Lower leg skin (tissue), 4 donors: Measurements from ENCODE around the gene HMGA1. TPM values are rescaled to one million over a fixed set of nuclear protein-coding genes. Genes with fewer than 3 reads are reported as not detected.

Experiments used
- DNase-seq, 2 donors: peaks; one replicate each; pipeline ENCODE4 v3.0.0-alpha.2; 2019; ENCODE audit warnings: low spot score in 2 of 2
- H3K4me3 ChIP-seq: fragments of 200-600 bp; sonication (generic); 2 replicates; pipeline ENCODE4 v1.5.1; 2017; ENCODE audit warnings: mild to moderate bottlenecking, low read depth; ENCODE audit not compliant: poor library complexity, severe bottlenecking
- POLR2A ChIP-seq, 2 donors: fragments of 450-650 bp; IDR thresholded peaks; one replicate each; pipeline ENCODE4 v1.6.1; 2016 to 2017; ENCODE audit warnings: antibody characterized with exemption in 2 of 2, mild to moderate bottlenecking in 1 of 2, moderate library complexity in 1 of 2
- WGBS, 2 donors: methylation state at CpG; one replicate each; pipeline ENCODE4 v1.1.5; 2018; 5-methylcytosine and 5-hydroxymethylcytosine counted together
- intact Hi-C: fragments of 100-400 bp; cut with DNase I; formaldehyde crosslinking; loops from one replicate; pipeline ENCODE4 v1.15.0; 2023; ENCODE audit warnings: low total_unique reads
- total RNA-seq, 4 donors: library from RNA; depleted of rRNA; stranded (reverse); fragments of >200 nt; gene quantifications; one replicate each; pipeline ENCODE4 v1.1.0, GENCODE V29; 2016
- TF ChIP-seq, protein P1 (sequence below), 3 donors: fragments of 450-650 bp; IDR thresholded peaks; one replicate each; pipeline ENCODE4 v1.5.1; 2016; ENCODE audit warnings: antibody characterized with exemption in 3 of 3, mild to moderate bottlenecking in 3 of 3, moderate library complexity in 2 of 3

HMGA1 gene
- total RNA-seq, 4 donors from 2014 or later, result 134 to 188 (median 167) TPM

DNA sequence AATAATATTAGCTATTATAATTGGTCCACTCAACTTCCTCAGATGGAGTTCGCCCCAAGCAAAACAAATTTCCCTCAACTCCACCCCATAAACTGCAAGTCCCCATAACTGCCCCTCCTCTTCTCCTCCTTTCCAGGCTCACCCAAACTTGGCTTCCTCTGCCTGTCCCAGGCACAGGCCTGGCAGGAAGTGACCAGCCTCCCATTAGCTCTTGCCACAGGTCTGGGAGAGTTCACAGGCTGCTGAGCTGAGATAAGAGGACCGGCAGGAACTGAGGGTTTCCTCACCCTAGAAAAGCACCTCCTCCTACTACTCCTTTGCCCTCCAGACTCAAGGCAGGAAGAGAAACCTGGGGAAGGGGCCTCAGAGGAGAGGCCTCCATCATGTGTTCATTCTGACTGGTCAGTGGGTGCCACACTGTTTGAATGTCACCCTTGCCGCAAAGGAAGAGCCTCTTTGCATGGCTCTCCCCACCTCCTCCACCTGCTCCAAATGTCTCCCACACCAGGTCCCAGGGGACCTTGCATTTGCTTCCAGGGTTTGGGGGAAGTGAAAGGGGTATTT, 36.7 kb downstream of the HMGA1 start:
- no peak overlapping the region for H3K4me3 ChIP-seq
- TF ChIP-seq, protein P1, sequence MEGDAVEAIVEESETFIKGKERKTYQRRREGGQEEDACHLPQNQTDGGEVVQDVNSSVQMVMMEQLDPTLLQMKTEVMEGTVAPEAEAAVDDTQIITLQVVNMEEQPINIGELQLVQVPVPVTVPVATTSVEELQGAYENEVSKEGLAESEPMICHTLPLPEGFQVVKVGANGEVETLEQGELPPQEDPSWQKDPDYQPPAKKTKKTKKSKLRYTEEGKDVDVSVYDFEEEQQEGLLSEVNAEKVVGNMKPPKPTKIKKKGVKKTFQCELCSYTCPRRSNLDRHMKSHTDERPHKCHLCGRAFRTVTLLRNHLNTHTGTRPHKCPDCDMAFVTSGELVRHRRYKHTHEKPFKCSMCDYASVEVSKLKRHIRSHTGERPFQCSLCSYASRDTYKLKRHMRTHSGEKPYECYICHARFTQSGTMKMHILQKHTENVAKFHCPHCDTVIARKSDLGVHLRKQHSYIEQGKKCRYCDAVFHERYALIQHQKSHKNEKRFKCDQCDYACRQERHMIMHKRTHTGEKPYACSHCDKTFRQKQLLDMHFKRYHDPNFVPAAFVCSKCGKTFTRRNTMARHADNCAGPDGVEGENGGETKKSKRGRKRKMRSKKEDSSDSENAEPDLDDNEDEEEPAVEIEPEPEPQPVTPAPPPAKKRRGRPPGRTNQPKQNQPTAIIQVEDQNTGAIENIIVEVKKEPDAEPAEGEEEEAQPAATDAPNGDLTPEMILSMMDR (IDR thresholded peaks at IDR 0.05), result no peak
- TF ChIP-seq POLR2A (IDR thresholded peaks at IDR 0.05), result no peak
- DNase-seq, result peak in 1 of 2 donors; percentile 21
- 64 to 78% methylated on average over 3 of the region's 3 CpGs for WGBS, 2 donors
- intact Hi-C loops, result no loop called here

DNA sequence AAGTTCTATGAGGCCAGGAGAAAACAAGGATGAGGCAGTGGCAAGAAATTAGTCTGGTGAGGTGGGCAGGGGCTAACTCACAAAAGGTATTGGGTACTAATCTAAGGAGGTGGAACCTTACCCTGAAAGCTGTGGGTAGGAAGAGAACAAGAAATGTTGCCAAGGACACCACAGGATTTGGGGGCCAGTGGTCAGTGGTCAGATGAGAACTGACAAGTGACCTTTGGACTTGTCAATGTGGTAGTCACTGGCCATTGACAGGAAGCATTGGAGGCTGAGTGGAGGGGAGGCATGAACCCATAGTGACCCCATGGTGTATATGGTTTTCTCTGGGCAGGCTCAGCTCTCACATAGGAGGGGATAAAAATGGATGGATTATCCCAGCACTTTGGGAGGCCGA, 37.5 kb downstream of the HMGA1 start:
- WGBS, 2 donors, result 93 to 94% methylated on average over 1 of the region's 1 CpG
- no peak for DNase-seq
- no peak overlapping the region for H3K4me3 ChIP-seq
- intact Hi-C loops, result no loop called here
- no peak for TF ChIP-seq POLR2A (IDR thresholded peaks at IDR 0.05)
- TF ChIP-seq, protein P1 (IDR thresholded peaks at IDR 0.05), result no peak

DNA sequence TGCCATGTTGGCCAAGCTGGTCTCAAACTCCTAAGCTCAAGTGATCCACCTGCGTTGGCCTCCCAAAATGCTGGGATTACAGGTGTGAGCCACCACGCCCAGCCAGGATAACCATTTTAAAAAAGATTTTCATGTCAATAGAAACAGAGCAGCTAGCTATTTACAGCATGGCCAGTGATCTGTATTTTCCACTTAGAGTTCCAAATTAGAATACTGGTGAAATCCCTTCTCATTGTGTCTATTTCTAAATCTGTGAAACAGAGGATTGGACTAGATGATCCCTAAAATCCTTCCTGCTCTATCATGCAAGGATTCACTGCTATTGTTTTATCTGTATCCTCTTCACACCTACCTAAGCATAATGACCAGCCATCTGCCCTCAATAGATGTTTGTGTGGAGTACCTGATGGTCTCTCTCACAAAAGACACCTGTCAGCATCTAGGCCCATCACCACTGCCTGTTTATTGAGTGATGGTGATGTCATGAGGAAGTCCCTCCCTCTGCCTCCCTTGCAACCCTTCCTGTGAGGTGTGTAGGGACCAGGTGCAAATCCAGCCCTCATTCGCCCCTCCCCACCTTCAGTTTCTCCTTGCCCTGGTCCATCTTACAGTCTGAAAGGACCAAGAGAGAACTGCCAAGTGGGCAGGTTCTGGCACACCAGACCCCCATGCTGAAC, 38.6 kb downstream of the HMGA1 start:
- no peak overlapping the region for H3K4me3 ChIP-seq
- intact Hi-C loops, result no loop called here
- WGBS, 2 donors, result 90 to 97% methylated on average over 3 of the region's 3 CpGs
- no peak for DNase-seq
- TF ChIP-seq POLR2A (IDR thresholded peaks at IDR 0.05), result no peak
- TF ChIP-seq, protein P1 (IDR thresholded peaks at IDR 0.05), result no peak

DNA sequence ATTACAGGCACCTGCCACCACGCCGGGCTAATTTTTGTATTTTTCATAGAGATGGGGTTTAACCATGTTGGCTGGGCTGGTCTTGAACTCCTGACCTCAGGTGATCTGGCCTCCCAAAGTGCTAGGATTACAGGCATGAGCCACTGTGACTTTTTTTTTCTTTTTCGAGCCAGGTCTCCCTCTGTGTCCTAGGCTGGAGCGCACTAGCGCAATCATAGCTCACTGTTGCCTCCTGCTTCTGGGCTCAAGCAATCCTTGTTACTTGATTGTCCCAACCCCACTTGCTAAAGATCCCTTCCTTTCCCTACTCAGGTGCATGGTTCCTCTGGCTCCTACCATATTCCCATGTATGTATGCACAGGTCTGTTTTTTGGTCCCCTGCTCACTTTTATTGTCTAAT, 39.5 kb downstream of the HMGA1 start:
- 75 to 92% methylated on average over 5 of the region's 5 CpGs for WGBS, 2 donors
- intact Hi-C loops, result no loop called here
- TF ChIP-seq, protein P1 (IDR thresholded peaks at IDR 0.05), result no peak
- TF ChIP-seq POLR2A (IDR thresholded peaks at IDR 0.05), result no peak
- no peak for DNase-seq
- H3K4me3 ChIP-seq, result no peak overlapping the region

DNA sequence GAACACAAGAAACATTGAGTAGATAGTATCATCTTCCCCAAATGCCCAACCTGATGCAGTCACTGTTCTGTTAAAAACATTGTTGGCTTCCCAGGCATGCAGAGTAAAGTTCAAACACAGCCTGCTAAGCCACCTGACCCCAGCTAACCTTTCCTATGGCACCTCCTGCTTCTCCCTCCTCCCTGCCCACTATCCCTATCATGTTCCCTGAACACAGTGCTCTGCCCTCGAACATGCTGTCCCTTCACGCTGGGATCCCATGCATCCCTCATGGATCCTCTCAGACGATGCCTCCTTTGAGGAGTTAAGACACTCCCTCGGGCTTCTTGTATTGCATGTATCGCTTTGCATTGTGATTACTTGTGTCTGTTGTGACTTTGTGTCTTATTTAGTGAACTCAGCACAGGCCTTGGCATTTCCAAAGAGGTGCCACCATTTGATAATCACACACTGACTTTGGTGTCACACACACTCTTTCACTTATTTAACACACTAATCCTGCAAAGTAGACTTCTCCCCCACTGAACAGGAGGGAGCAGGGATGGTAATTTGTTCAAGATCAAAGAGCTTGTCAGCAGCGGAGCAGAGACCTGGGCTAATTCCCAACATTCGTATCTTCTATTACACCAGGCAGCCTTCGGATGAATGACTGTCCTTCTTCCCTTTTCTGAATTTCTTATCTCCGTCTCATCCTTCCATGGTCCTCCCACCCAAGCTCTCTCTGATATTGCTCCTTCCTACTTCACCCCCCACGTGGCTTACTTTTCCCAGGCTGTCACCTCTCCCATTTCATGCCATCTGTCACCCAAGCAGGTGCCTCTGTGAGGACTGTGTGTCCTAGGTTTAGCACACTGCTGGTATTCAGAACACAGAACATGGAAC, 40.4 kb downstream of the HMGA1 start:
- no peak overlapping the region for H3K4me3 ChIP-seq
- intact Hi-C loops, result no loop called here
- TF ChIP-seq, protein P1 (IDR thresholded peaks at IDR 0.05), result no peak
- TF ChIP-seq POLR2A (IDR thresholded peaks at IDR 0.05), result no peak
- WGBS, 2 donors, result 75 to 77% methylated on average over 10 of the region's 10 CpGs
- no peak for DNase-seq
